Stimulated activated naive CD4-positive, alpha-beta T cell treated with Interleukin-2 at 50 U/mL for 16 hours (primary cell): ENCODE data around the gene SREK1IP1.
"Not testable (repeated sequence)": the region's sequence is repeated elsewhere in the genome, so short reads cannot be mapped to it uniquely, and the experiment has no call there.

Experiments
- DNase-seq: peaks from one replicate; lab custom pipeline; 2025; lab: John Stamatoyannopoulos, UW

SREK1IP1 gene

GRCh38 chr5:64763948-64764503, 4.5 kb downstream of the SREK1IP1 start:
- no peak for DNase-seq

- DNase-seq: no peak
These were observed 8.4 kb downstream of the SREK1IP1 start for GRCh38 chr5:64759960-64760660.

GRCh38 chr5:64758901-64759300, 9.6 kb downstream of the SREK1IP1 start:
- DNase-seq: no peak

- no peak for DNase-seq
These were observed 14.4 kb downstream of the SREK1IP1 start for GRCh38 chr5:64754066-64754465.

GRCh38 chr5:64749385-64749784, 19.1 kb downstream of the SREK1IP1 start:
- no peak for DNase-seq

- DNase-seq: no peak
These were observed 22.0 kb downstream of the SREK1IP1 start for GRCh38 chr5:64746446-64746845.

GRCh38 chr5:64744914-64745313, 23.6 kb downstream of the SREK1IP1 start:
- DNase-seq: no peak

- DNase-seq: no peak
These were observed 25.7 kb downstream of the SREK1IP1 start for GRCh38 chr5:64742821-64743220.

GRCh38 chr5:64742411-64742810, 26.1 kb downstream of the SREK1IP1 start:
- no peak for DNase-seq

GRCh38 chr5:64727150-64727549, 41.3 kb downstream of the SREK1IP1 start:
- DNase-seq: no peak

GRCh38 chr5:64722588-64722987, 45.9 kb downstream of the SREK1IP1 start:
- DNase-seq: no peak

- not testable (repeated sequence) for DNase-seq
These were observed 54.0 kb downstream of the SREK1IP1 start for GRCh38 chr5:64714495-64714894.

- DNase-seq: no peak
These were observed 61.3 kb downstream of the SREK1IP1 start for GRCh38 chr5:64707191-64707590.

GRCh38 chr5:64706074-64706473, 62.4 kb downstream of the SREK1IP1 start:
- not testable (repeated sequence) for DNase-seq

GRCh38 chr5:64700765-64701164, 67.7 kb downstream of the SREK1IP1 start:
- no peak for DNase-seq

- not testable (repeated sequence) for DNase-seq
These were observed 72.1 kb downstream of the SREK1IP1 start for GRCh38 chr5:64696414-64696813.

GRCh38 chr5:64693636-64694035, 74.9 kb downstream of the SREK1IP1 start:
- no peak for DNase-seq

- DNase-seq: no peak
These were observed 77.2 kb downstream of the SREK1IP1 start for GRCh38 chr5:64691291-64691690.

- no peak for DNase-seq
These were observed 77.9 kb downstream of the SREK1IP1 start, which contains the start of gene SHISAL2B for GRCh38 chr5:64690417-64691151. SHISAL2B (plus strand) TSS chr5:64690503; CDS start chr5:64690624, 121 bp downstream.

GRCh38 chr5:64690104-64690416, 78.4 kb downstream of the SREK1IP1 start:
- DNase-seq: no peak

- no peak for DNase-seq
These were observed 79.5 kb downstream of the SREK1IP1 start for GRCh38 chr5:64688965-64689364.

GRCh38 chr5:64688391-64688790, 80.1 kb downstream of the SREK1IP1 start:
- no peak for DNase-seq

- DNase-seq: no peak
These were observed 82.6 kb downstream of the SREK1IP1 start for GRCh38 chr5:64685866-64686265.
